Measurements from ENCODE around the gene CEBPB.

The CEBPB gene

DNA sequence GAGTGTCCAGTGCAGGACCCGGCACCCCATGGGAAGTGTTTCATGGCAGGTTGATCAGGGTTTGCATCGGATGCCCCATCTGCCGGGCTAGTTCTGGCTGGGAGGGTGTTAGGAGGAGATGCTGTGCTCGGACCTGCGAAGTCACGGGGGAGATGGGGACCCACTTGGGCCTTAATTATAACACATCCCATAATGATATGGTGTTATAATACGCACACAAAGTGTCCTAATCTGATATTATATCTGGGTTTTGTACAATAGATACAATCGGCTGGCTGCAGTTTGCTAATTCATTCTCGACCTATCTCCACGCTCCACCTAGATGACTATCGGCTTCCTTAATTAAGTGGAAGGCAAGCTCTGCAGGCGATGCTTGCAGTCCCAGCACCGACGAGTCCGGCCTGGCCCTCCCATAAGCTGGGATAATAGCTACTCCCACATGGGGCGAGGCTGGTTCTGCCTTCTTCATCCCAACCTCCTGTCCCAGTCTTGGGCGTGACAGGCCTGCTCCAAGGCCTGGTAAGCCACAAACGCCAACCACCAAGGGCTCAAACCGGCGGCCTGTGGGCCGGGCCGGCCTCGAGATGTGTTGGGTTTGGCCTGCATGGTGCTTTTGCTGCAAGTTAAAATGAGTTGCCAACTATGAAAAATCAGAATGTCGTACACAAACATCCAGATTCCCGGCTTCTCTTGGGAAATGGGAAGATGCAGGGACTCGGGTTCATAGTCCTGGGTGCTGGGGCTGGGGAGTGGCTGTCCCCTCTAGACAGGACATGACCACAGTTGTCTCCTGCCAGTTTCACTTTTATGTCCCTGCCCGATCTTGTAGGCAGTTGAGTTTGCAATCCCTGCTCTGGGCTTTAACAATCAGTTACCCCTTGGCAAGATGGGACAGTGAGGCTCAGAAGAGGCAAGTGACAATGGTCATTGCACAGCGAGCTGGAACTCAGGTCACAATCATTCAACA lies 32.7 kb downstream of the CEBPB start:
- TF ChIP-seq CTCF (IDR thresholded peaks at IDR 0.05; ENCODE audit: borderline replicate concordance, control extremely low read depth, extremely low read depth, insufficient read depth, missing control alignments), result no peak
- no peak for DNase-seq (ENCODE audit: low spot score)
- in situ Hi-C loops (cut with MboI; ENCODE audit: low sequenced_read_pairs, unreplicated experiment), result no loop called here

- TF ChIP-seq CTCF (IDR thresholded peaks at IDR 0.05; ENCODE audit: borderline replicate concordance, control extremely low read depth, extremely low read depth, insufficient read depth, missing control alignments), result no peak
- no peak for DNase-seq (ENCODE audit: low spot score)
- in situ Hi-C loops (cut with MboI; ENCODE audit: low sequenced_read_pairs, unreplicated experiment), result no loop called here
Observed at GRCh38 chr20:50224052-50224451, 33.4 kb downstream of the CEBPB start.

DNA sequence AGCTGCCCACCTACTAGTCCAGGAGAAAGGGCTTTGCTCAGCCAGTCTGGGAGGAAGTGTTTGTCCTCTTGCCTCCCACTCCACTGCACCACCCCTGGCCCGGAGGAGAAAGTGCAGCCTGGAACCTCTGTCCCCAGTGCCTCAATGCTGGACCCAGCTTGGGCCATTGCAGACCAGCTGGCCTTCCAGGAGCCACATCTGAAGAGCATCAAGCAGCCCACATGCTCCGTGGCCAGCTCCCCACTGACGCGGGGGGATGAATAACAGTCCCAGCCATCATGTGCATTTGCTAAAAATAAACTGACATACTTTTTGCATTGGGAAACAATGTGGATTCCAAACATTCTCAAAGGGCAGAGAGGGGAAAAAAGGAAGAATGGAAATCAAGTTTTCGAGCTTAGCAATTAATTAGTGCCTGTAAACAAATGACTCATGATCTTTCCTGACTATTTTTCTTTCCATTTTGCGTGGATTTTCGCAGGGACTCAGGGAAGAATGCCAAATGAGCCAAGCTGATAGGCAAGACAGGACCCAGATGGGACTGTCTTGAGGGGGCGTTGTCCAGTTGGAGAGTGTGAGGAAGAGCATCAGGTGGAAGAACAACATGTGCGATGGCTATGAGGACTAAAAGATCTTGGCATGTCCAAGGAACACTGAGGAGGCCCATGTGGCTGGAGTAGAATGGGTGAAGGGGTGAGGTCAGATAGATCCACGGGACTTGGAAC lies 34.1 kb downstream of the CEBPB start:
- DNase-seq (ENCODE audit: low spot score), result no peak
- no peak for TF ChIP-seq CTCF (IDR thresholded peaks at IDR 0.05; ENCODE audit: borderline replicate concordance, control extremely low read depth, extremely low read depth, insufficient read depth, missing control alignments)
- in situ Hi-C loops (cut with MboI; ENCODE audit: low sequenced_read_pairs, unreplicated experiment), result no loop called here

- no peak for DNase-seq (ENCODE audit: low spot score)
Observed at GRCh38 chr20:50226093-50226974, 35.7 kb downstream of the CEBPB start.

GRCh38 chr20:50227506-50227905 lies 36.9 kb downstream of the CEBPB start:
- in situ Hi-C loops (cut with MboI; ENCODE audit: low sequenced_read_pairs, unreplicated experiment), result no loop called here
- no peak for DNase-seq (ENCODE audit: low spot score)
- TF ChIP-seq CTCF (IDR thresholded peaks at IDR 0.05; ENCODE audit: borderline replicate concordance, control extremely low read depth, extremely low read depth, insufficient read depth, missing control alignments), result no peak

More at GRCh38 chr20:50226093-50226974, 35.7 kb downstream of the CEBPB start:
- in situ Hi-C loops (cut with MboI; ENCODE audit: low sequenced_read_pairs, unreplicated experiment), result no loop called here
- no peak for TF ChIP-seq CTCF (IDR thresholded peaks at IDR 0.05; ENCODE audit: borderline replicate concordance, control extremely low read depth, extremely low read depth, insufficient read depth, missing control alignments)

- no peak for TF ChIP-seq CTCF (IDR thresholded peaks at IDR 0.05; ENCODE audit: borderline replicate concordance, control extremely low read depth, extremely low read depth, insufficient read depth, missing control alignments)
- DNase-seq (ENCODE audit: low spot score), result no peak
- in situ Hi-C loops (cut with MboI; ENCODE audit: low sequenced_read_pairs, unreplicated experiment), result no loop called here
Observed at GRCh38 chr20:50229156-50229607, 38.6 kb downstream of the CEBPB start.

Data from GM13976 (cell line).